HTERT RPE-1 (cell line): ENCODE measurements around the gene PRKD1.

ENCODE experiments used
- in situ Hi-C: fragments of 300-500 bp; cut with MboI; formaldehyde crosslinking; loops from 4 replicates; pipeline ENCODE4 v1.14.3; 2020; ENCODE audit warnings: low sequenced_read_pairs

PRKD1 gene

DNA sequence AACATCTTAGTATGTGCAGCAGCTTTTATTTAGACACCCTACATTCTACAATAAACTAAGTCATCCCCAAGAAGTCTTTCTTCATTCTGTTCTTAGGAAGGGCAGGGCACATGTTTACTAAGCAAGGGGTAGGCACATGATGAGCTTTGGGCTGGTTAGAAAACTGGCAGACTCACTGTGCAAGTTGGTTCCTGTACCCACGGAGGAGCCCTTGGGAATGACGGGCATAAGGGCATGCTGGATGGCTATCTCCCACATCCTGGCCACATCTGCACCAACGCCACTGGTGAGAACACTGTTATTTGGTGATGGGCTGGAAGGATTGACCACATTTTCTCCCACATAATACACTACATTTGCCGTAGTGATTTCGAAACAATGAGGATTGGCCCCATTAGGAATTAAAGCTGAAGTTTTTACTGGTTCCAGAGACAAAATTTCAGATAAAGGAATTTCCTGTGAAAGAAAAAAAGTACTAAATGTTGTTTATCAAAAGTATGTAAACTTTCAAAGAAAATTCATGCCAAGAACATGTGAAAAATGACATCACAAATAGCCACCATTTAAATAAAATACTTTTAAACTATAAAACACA lies 297.0 kb downstream of the PRKD1 start:
- in situ Hi-C loops = no loop called here

DNA sequence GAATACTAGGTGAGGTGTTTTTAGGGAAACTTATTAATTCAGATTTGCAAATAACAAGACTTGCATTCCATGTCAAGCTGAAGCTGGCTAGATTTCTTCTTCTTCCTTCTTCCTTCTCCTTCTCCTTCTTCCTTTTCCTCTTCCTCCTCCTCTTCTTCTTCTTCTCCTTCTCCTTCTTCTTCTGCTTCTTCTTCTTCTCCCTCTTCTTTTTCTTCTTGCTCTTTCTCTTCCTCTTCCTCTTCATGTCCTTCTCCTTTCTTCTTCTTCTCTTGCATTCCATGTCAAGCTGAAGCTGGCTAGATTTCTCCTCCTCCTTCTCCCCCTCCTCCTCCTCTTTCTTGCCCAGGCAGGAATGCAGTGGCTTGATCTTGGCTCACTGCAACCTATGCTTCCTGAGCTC lies 297.8 kb downstream of the PRKD1 start:
- in situ Hi-C loops = no loop called here

DNA sequence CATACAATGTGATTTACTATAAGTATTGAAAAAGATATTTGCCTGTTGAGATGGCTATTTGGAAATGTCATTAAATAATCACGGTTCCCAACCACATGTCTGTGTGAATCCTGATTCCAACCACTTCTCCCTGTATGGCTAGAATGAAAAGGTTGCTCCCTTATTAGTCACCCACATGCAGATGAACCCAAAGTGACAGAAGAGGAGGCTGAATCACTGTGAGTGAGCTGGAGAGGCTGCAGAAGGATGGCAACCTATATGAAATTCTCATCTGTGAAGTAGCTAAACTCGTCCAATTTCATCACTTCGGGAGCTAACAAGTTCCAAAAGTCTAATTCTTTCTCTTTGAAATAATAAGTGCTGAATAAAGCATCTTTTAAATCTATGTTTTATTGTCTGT lies 300.5 kb downstream of the PRKD1 start:
- in situ Hi-C loops = no loop called here

DNA sequence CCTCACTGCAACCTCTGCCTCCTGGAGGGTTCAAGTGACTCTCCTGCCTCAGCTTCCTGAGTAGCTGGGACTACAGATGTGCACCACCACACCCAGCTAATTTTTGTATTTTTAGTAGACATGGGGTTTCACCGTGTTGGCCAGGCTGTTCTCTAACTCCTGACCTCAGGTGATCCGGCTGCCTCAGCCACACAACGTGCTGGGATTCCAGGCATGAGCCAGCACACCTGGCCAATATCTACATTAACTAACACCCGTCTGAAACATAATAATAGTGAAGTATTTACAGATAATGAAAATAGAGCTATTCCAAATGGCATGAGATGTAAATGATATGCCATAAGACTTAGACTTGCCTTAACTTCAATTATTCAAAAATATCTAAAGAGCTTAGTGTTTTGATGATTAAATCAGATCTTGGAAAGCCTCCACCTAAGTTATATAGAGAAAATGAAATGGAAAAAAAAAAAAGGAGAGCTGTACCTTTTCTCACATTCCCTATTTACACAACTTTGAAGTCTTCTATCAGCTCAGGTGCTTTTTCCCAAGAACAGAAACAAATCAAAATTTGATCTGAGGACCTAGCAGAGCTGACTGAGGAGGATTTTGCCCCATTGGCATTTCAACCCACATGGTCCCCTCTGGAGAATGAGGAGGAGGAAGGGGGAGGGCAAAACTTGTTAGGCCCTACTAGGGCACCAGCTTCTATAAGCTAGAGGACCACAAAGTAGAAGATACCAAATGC lies 309.2 kb downstream of the PRKD1 start:
- in situ Hi-C loops = no loop called here

DNA sequence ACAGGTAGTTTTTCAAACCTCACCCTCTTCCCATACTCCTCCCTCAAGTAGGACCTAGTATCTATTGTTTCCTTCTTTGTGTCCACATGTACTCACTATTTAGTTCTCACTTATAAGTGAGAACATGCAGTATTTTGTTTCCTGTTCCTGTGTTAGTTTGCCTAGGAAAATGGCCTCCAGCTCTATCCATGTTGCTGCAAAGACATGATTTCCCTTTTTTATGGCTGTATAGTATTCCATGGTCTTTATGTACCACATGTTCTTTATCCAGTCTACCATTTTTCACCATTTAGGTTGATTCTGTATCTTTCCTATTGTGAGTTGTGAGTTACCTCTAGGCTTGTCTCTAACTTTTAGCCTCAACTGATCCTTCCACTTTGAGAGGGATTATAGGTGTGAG lies 310.7 kb downstream of the PRKD1 start:
- in situ Hi-C loops = no loop called here

DNA sequence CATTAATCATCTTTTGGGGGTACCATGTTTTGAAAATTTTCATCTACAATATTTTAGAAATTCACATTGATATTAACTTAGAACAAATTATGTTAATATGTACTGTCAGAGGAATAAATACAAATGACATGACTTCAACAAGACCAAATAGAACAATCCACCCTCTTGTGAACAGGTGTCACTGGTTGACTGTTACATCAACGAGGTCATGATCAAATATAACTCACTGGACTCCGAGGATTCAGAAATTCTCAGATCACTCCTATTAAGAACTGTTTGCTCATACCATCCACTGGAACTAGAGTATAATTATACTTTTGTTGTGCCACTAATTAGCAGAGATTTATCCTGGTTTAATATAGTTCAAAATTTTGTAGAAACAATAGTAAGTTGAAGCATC lies 318.8 kb downstream of the PRKD1 start:
- in situ Hi-C loops = no loop called here

DNA sequence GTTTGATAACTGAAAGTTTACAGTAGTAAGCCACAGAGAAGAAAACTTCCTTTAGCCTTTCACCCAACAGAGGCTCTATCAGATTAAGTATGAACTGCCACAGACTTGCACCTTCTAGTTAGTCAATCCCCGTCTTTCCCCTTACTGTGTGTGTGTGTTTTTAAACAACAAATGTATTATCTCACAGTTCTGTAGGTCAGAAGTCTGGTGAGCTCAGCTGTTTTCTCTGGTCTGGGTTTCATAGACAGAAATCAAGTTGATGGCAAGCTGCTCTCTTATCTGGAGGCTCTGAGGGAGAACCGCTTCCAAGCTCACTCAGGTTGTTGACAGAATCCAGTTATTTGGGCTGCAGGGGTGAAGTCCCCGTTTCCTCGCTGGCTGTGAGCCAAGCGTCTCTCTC lies 320.5 kb downstream of the PRKD1 start:
- in situ Hi-C loops = no loop called here

DNA sequence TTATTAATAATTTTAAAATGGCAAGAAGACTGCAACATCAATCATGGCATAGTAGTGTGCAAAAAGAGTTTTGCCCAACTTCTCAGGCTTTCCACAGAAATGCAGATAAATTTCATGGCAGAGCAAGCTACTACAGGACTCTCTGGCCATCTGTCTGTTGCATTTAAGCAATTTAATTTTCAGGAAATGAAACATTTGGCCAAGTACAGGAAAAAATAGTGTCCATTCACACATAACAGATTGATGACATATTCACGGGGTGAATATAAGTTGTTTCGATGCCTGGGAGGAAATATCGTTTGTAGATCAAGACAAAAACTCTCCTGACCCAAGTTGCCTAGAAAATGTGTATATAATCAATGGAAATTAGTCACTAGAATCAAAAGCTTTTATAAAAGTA lies 324.0 kb downstream of the PRKD1 start:
- in situ Hi-C loops = no loop called here

DNA sequence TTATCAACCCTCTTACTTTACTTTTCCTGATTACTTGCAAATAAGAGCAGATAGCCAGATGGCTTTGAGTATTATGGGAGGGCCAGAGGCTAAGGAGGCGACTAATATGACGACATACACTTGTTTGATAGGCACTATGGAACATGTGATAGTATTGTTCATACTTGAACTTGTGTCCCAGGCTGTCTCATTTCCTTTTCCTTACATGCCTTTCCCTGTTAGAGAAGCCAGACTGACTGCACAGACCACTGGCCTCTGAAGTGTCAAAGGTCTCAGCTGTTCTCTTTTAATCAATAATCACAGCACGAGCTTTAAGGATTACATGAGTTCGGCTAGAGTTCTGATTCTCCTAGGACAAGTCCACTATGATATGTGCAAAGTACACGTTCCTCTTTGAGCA lies 326.0 kb downstream of the PRKD1 start:
- in situ Hi-C loops = no loop called here

DNA sequence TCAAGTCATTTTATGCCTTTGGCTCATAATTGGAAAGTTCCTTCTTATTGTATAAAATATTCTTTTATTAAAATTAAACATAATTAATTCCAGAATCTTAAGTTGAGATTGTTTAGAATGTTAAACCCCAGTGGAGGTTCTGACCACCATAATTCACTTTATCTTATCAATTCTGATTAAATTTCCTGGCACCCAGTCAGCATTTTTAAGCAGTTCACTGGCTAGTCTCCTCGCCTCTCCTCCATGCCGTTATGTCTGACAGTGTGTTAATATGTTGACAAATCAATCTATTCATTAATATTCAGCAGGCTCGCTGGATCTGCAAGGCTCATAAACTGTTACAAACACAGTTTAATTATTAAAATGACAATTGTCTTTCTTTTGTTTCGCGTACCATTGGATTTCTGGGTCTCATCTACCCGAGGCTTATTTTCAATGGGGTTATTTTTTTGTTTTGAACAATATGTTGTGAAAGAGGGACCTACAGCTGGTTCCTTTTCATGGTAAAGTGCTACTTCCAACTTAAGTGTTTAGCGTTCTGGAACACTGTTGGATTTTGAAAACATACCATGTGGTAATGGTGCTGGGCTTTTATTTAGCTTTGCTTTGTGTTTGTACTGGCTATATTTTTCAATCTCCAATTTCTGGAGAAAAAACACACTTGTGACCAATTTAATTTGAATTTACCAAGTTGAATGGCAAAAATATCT lies 339.7 kb downstream of the PRKD1 start:
- in situ Hi-C loops = no loop called here

DNA sequence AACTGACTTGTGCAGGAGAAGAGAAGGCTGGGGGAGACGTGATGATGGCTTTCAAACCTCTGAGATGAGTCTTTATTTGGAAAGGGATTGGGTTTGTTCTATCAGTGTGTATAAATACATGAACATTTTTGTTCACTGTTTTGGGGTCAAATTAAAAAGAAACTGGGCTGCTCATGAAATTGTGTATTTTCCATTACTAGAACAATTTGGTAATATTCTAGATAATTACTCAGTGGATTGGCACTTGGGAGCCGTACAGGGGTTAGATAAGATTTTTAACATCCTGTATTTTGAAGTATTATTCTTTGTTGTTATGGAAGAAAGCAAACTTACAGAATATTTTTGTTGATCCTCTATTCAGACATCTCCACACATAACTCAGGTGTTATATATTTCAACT lies 340.6 kb downstream of the PRKD1 start:
- in situ Hi-C loops = no loop called here

DNA sequence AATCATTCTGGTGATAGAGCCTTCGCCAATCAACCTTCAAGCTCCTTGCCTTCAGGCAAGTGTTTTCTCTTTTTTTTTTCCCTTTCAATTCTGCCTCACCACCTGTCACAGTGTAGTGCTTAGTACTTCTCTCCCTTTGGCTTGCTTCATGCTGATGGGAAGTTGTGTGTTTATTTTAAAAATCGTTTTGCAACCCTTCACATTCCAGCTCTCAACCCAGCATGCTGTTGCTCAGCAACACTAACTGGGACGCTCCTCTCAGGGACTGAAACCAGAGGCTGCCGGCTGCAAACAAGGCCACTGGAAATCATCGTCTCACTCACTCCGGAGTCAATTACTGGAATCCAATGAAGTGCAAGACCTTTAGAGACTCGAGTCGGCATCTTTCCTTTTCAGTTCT lies 342.7 kb downstream of the PRKD1 start:
- in situ Hi-C loops = no loop called here

DNA sequence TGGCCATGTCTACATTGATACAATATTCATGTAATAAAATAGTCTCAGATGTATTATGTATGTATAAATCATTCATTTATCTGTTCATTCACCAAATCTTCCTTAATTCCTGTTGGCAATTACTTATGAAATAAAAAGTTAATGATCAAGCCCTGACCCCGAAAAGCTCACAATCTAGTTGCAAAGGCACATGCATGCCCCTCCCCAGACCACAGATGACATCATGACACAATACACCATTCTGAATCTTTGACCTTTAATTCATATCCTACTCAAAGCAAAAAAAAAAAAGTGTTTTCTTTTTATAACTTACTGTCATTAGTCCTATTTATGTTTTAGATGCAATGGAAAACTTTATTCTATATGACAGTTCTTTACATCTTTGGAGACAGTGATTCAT lies 346.9 kb downstream of the PRKD1 start:
- in situ Hi-C loops = no loop called here

DNA sequence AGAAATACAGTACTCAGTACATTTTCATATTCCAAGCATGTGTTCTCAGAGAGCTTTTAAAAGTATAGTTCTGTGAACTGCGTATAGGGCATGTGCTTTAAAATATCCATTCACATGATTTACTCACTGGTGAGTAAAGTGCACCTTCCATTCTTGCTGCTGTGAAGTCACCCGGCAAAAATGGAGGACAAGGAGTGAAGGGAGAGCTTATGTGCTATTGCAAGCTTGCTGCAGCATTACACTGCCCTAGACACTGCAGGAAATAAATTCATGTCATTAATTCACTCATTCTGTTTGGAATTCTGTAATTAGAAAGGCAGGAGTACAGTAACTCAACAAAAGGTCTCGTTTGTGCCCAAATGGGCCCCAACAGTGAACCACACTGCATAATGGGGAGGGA lies 347.8 kb downstream of the PRKD1 start:
- in situ Hi-C loops = no loop called here

DNA sequence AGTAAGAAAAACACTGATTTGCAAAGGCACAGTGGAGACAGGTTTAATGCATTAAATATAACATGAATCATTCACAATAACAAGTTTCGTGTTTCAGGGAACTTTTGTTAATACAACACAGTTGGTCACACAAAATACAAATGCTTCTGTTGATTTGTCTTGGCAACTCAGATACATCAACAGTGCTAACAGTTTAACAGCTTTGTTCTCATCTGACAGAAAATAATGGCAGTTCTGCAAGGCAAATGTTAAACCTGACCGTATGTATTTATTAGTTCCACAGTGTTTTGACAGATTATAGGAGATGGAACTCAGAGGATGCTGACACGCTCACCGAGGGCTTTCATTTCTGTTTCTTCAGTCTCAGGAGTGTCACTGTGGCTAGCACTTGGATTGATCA lies 350.7 kb downstream of the PRKD1 start:
- in situ Hi-C loops = no loop called here

DNA sequence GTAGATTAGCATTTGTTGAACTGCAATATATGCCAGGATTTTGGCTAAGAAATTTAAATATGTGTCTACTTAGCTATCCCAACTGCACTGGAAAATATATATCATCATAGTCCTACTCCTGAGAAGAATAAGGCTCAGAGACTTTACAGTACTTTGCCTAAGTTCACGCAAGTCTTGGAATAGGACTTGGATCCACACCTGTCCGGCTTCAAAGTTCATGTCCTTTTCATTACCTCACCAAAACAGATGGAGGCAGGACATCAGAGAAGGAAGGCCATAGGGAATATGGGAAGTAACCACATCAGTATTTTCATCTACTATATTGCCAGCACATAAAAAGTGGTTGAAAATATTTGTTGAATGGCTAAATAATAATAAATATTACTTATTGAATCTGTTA lies 358.5 kb downstream of the PRKD1 start:
- in situ Hi-C loops = loop anchor here (25.0 kb wide), 1 partner anchor 443 kb away; no protein-coding TSS in a partner anchor

DNA sequence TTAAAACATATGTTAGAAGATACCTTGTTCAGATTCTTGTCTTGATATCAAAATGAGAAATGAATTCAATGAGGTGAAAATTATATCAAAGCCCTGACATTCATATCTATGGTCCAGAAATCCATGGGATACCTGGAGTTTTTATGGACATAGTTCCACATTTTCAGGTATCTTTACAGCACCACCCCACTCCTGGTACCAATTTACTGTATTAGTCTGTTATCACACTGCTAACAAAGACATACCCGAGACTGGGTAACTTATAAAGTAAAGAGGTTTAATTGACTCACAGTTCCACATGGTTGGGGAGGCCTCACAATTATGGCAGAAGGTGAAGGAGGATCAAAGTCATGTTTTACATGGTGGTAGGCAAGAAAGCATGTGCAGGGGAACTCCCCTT lies 361.5 kb downstream of the PRKD1 start:
- in situ Hi-C loops = loop anchor here (25.0 kb wide), 1 partner anchor 446 kb away; no protein-coding TSS in a partner anchor

DNA sequence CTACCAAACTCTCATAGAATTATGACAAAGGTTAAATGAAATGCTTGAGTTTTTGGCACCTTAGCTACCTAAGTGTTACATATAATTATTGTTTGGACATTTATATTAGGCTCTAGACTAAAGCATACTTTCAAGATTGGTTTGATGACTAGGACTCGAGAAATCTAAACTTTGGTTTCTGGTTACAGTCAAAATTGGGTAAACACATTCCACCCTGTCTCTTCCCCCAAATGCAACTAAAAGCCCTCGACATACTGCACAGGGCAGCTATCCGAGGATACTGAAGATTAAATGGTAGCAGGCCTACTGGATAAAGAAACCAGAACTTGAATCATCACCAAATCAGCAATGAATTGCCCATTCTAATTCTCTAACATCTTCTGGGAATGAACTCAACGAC lies 369.1 kb downstream of the PRKD1 start:
- in situ Hi-C loops = loop anchor here (25.0 kb wide), 1 partner anchor 454 kb away; no protein-coding TSS in a partner anchor

DNA sequence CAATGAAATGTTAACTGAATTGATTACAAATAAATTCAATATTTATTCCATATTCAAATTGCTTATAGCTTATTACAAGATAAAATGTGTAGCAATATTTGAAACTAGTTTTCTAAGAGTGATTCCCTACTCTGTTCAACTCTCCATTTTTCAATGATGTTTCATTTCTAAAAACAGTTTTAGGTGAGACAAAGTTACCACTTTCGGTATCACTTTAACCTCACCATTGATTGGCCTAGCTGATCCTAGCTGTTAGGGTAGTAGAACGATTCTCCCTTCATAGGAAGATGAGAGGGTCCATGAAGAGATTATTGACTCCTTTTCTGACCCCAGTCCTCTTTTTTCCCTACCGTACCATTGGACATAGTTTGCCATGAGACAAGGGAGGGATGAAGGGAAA lies 373.3 kb downstream of the PRKD1 start:
- in situ Hi-C loops = loop anchor here (25.0 kb wide), 1 partner anchor 458 kb away; no protein-coding TSS in a partner anchor

DNA sequence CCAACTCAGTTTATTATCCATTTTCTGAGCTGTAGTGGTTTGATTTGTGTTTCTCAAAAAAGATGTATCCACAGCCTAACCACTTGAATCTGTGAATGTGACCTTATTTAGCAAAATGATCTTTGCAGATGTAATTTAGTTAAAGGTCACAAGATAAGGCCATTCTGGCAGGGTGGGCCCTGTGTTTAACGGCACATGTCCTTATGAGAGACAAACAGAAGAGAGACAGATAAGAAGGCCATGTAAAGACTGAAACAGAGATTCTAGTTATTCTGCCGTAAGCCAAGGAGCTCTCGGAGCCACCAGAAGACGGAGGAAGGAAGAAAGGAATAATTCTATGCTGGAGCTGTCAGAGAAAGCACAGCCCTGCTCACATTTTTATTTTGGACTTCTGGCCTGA lies 374.2 kb downstream of the PRKD1 start:
- in situ Hi-C loops = loop anchor here (25.0 kb wide), 1 partner anchor 459 kb away; no protein-coding TSS in a partner anchor

DNA sequence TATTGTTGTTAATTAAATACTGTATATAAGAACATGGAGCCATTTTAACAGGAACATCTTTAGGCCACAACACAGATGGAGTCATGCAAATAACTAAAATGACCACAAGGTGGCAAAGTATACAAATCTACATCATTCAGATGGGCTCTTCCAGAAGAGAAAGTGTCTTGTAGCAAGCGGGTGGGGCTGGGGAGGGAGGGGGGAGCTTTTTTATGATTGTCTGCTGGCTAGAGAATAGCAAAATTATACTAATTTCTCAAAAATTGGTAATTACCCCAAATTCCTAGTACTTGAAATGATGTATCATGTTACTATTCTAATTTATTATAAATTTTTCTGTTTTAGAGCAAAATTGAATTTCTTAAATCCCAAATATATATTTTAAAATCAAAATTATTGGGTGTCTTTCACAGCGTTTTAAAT lies 378.7 kb downstream of the PRKD1 start:
- in situ Hi-C loops = no loop called here

DNA sequence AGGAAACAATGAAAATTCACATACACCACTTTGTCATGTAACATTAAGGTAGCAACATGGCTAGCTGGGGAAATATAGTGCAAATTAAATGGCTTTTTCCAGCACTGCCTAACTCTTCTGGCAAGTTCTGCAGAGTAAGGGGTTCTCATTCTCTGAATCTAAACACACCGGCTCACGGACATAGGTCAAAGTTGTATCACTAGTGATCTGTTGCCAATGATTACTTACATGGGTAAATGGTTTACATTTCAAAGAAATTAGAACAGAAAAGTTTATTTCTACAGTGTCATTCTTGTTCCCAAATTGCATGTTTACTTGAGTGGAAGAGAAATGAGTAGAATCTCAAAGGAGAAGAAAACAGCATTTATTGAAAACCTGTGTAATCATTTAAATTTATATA lies 381.9 kb downstream of the PRKD1 start:
- in situ Hi-C loops = no loop called here
